GM23338 (cell line): Measurements from ENCODE around the gene POLD4.

Experiments
- CREB1 ChIP-seq: fragments of 250-450 bp; sonication (Bioruptor Pico); IDR thresholded peaks from 2 replicates; pipeline ENCODE4 v1.5.0; 2020; ENCODE audit warnings: low read depth, mild to moderate bottlenecking, moderate library complexity
- EZH2 ChIP-seq: fragments of 200-600 bp; sonication (generic); IDR thresholded peaks from one replicate; pipeline ENCODE4 v1.8.0; 2017; ENCODE audit warnings: antibody characterized with exemption, mild to moderate bottlenecking, low read depth; ENCODE audit not compliant: unreplicated experiment
- POLR2AphosphoS5 ChIP-seq: IDR thresholded peaks from 2 replicates; pipeline ENCODE4 v1.6.1; 2016; ENCODE audit warnings: antibody characterized with exemption, low read depth
- ZNF331 ChIP-seq: fragments of 250-450 bp; sonication (Bioruptor Pico); IDR thresholded peaks from 2 replicates; pipeline ENCODE4 v1.5.0; 2020; ENCODE audit warnings: low read depth, mild to moderate bottlenecking, moderate library complexity
- TF ChIP-seq, protein P1 (sequence below), 2 experiments: fragments of 200-600 bp in 1 of 2; sonication (generic) in 1 of 2; conservative IDR thresholded peaks; 2 replicates each; pipeline versions ENCODE4 v1.5.1 to v1.6.1; 2016 to 2017; ENCODE audit warnings: antibody characterized with exemption in 2 of 2, low read depth in 2 of 2, mild to moderate bottlenecking in 2 of 2, moderate library complexity in 1 of 2
- TF ChIP-seq, protein P2 (sequence below): IDR thresholded peaks from one replicate; pipeline ENCODE4 v1.6.1; 2018; ENCODE audit warnings: antibody characterized with exemption; ENCODE audit not compliant: unreplicated experiment
- TF ChIP-seq, protein P3 (sequence below): IDR thresholded peaks from 2 replicates; pipeline ENCODE4 v1.6.1; 2016; ENCODE audit warnings: antibody characterized with exemption

DNA sequence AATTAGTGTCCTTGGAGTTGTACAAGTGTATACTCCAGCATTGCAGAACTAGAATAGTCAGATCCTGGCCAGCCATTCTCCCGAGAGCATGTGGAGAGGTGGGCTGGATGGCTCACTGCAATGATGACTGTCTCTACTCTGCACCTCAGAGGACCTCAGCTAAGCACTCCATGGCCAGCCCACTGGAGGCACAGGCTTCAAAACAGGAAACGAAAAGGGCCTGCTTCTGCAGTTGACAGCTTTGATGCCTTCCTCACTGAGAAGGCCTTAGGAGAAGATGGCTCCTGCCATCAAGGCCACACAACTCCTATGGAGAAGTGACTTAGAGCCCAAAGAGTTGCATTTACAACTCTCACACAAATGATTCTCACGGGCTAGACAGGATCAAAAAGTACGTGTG is 9.1 kb downstream of the POLD4 start:
- TF ChIP-seq, protein P1, sequence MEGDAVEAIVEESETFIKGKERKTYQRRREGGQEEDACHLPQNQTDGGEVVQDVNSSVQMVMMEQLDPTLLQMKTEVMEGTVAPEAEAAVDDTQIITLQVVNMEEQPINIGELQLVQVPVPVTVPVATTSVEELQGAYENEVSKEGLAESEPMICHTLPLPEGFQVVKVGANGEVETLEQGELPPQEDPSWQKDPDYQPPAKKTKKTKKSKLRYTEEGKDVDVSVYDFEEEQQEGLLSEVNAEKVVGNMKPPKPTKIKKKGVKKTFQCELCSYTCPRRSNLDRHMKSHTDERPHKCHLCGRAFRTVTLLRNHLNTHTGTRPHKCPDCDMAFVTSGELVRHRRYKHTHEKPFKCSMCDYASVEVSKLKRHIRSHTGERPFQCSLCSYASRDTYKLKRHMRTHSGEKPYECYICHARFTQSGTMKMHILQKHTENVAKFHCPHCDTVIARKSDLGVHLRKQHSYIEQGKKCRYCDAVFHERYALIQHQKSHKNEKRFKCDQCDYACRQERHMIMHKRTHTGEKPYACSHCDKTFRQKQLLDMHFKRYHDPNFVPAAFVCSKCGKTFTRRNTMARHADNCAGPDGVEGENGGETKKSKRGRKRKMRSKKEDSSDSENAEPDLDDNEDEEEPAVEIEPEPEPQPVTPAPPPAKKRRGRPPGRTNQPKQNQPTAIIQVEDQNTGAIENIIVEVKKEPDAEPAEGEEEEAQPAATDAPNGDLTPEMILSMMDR (conservative IDR thresholded peaks at IDR 0.05; ENCODE audit: low read depth in 2 of 2) = no peak
- no peak for TF ChIP-seq POLR2AphosphoS5
- TF ChIP-seq, protein P2, sequence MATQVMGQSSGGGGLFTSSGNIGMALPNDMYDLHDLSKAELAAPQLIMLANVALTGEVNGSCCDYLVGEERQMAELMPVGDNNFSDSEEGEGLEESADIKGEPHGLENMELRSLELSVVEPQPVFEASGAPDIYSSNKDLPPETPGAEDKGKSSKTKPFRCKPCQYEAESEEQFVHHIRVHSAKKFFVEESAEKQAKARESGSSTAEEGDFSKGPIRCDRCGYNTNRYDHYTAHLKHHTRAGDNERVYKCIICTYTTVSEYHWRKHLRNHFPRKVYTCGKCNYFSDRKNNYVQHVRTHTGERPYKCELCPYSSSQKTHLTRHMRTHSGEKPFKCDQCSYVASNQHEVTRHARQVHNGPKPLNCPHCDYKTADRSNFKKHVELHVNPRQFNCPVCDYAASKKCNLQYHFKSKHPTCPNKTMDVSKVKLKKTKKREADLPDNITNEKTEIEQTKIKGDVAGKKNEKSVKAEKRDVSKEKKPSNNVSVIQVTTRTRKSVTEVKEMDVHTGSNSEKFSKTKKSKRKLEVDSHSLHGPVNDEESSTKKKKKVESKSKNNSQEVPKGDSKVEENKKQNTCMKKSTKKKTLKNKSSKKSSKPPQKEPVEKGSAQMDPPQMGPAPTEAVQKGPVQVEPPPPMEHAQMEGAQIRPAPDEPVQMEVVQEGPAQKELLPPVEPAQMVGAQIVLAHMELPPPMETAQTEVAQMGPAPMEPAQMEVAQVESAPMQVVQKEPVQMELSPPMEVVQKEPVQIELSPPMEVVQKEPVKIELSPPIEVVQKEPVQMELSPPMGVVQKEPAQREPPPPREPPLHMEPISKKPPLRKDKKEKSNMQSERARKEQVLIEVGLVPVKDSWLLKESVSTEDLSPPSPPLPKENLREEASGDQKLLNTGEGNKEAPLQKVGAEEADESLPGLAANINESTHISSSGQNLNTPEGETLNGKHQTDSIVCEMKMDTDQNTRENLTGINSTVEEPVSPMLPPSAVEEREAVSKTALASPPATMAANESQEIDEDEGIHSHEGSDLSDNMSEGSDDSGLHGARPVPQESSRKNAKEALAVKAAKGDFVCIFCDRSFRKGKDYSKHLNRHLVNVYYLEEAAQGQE = no peak
- TF ChIP-seq ZNF331 (CRISPR knock-in tag) = no peak
- TF ChIP-seq EZH2 = no peak
- TF ChIP-seq, protein P3, sequence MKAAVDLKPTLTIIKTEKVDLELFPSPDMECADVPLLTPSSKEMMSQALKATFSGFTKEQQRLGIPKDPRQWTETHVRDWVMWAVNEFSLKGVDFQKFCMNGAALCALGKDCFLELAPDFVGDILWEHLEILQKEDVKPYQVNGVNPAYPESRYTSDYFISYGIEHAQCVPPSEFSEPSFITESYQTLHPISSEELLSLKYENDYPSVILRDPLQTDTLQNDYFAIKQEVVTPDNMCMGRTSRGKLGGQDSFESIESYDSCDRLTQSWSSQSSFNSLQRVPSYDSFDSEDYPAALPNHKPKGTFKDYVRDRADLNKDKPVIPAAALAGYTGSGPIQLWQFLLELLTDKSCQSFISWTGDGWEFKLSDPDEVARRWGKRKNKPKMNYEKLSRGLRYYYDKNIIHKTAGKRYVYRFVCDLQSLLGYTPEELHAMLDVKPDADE = no peak
- TF ChIP-seq CREB1 (CRISPR knock-in tag) = no peak
